ENCODE results near the gene TSEN54.

TSEN54 gene

GRCh38 chr17:75535871-75536270, 19.5 kb downstream of the TSEN54 start:
- DNase-seq (ENCODE audit: low read depth, low spot score): no peak
- Histone ChIP-seq H3K4me3 (no peak overlapping the region), H3K27ac (no peak overlapping the region)

GRCh38 chr17:75536366-75536765, 20.0 kb downstream of the TSEN54 start:
- H3K36me3 ChIP-seq (ENCODE audit: insufficient read depth, low read length): no peaks in the 10 kb centered on the region

More at GRCh38 chr17:75535871-75536270, 19.5 kb downstream of the TSEN54 start:
- TF ChIP-seq FOXP2 (optimal IDR thresholded peaks at IDR 0.05; ENCODE audit: control extremely low read depth, extremely low read length, insufficient read depth) (no peak), EZH2 (IDR thresholded peaks at IDR 0.05) (no peak), POLR2AphosphoS5 (IDR thresholded peaks at IDR 0.05; ENCODE audit: borderline replicate concordance, low read depth, low read length) (no peak)
- Histone ChIP-seq H3K36me3 (ENCODE audit: insufficient read depth, low read length) (no peaks in the 10 kb centered on the region), H3K9me3 (ENCODE audit: low read depth, low read length) (no peaks in the 10 kb centered on the region), H3K9ac (ENCODE audit: insufficient read length) (no peak overlapping the region)

GRCh38 chr17:75539967-75540729, 23.8 kb downstream of the TSEN54 start:
- no peak overlapping the region for H3K27ac ChIP-seq
- H3K4me3 ChIP-seq: no peak overlapping the region
- TF ChIP-seq EZH2 (IDR thresholded peaks at IDR 0.05) (no peak), POLR2AphosphoS5 (IDR thresholded peaks at IDR 0.05; ENCODE audit: borderline replicate concordance, low read depth, low read length) (no peak), FOXP2 (optimal IDR thresholded peaks at IDR 0.05; ENCODE audit: control extremely low read depth, extremely low read length, insufficient read depth) (no peak)
- no peak for DNase-seq (ENCODE audit: low read depth, low spot score)
- H3K36me3 ChIP-seq (ENCODE audit: insufficient read depth, low read length): no peaks in the 10 kb centered on the region
- H3K9me3 ChIP-seq (ENCODE audit: low read depth, low read length): no peaks in the 10 kb centered on the region
- no peak overlapping the region for H3K9ac ChIP-seq (ENCODE audit: insufficient read length)

More at GRCh38 chr17:75536366-75536765, 20.0 kb downstream of the TSEN54 start:
- Histone ChIP-seq H3K9me3 (ENCODE audit: low read depth, low read length) (no peaks in the 10 kb centered on the region), H3K27ac (no peak overlapping the region), H3K9ac (ENCODE audit: insufficient read length) (no peak overlapping the region), H3K4me3 (no peak overlapping the region)
- no peak for TF ChIP-seq FOXP2 (optimal IDR thresholded peaks at IDR 0.05; ENCODE audit: control extremely low read depth, extremely low read length, insufficient read depth)
- no peak for TF ChIP-seq EZH2 (IDR thresholded peaks at IDR 0.05)
- TF ChIP-seq POLR2AphosphoS5 (IDR thresholded peaks at IDR 0.05; ENCODE audit: borderline replicate concordance, low read depth, low read length): no peak
- no peak for DNase-seq (ENCODE audit: low read depth, low spot score)

- Histone ChIP-seq H3K4me3 (no peak overlapping the region), H3K9me3 (ENCODE audit: low read depth, low read length) (no peaks in the 10 kb centered on the region), H3K36me3 (ENCODE audit: insufficient read depth, low read length) (no peaks in the 10 kb centered on the region), H3K27ac (no peak overlapping the region), H3K9ac (ENCODE audit: insufficient read length) (no peak overlapping the region)
- no peak for DNase-seq (ENCODE audit: low read depth, low spot score)
- TF ChIP-seq POLR2AphosphoS5 (IDR thresholded peaks at IDR 0.05; ENCODE audit: borderline replicate concordance, low read depth, low read length): no peak
- no peak for TF ChIP-seq EZH2 (IDR thresholded peaks at IDR 0.05)
- no peak for TF ChIP-seq FOXP2 (optimal IDR thresholded peaks at IDR 0.05; ENCODE audit: control extremely low read depth, extremely low read length, insufficient read depth)
Observed at GRCh38 chr17:75540923-75541503, 24.7 kb downstream of the TSEN54 start.

- no peak for TF ChIP-seq EZH2 (IDR thresholded peaks at IDR 0.05)
- TF ChIP-seq FOXP2 (optimal IDR thresholded peaks at IDR 0.05; ENCODE audit: control extremely low read depth, extremely low read length, insufficient read depth): no peak
- TF ChIP-seq POLR2AphosphoS5 (IDR thresholded peaks at IDR 0.05; ENCODE audit: borderline replicate concordance, low read depth, low read length): no peak
- Histone ChIP-seq H3K4me3 (no peak overlapping the region), H3K27ac (no peak overlapping the region), H3K9me3 (ENCODE audit: low read depth, low read length) (no peaks in the 10 kb centered on the region), H3K9ac (ENCODE audit: insufficient read length) (no peak overlapping the region), H3K36me3 (ENCODE audit: insufficient read depth, low read length) (no peaks in the 10 kb centered on the region)
- DNase-seq (ENCODE audit: low read depth, low spot score): no peak
Observed at GRCh38 chr17:75542229-75542628, 25.9 kb downstream of the TSEN54 start.

- DNase-seq (ENCODE audit: low read depth, low spot score): no peak
- no peak overlapping the region for H3K9ac ChIP-seq (ENCODE audit: insufficient read length)
- H3K36me3 ChIP-seq (ENCODE audit: insufficient read depth, low read length): no peaks in the 10 kb centered on the region
- no peaks in the 10 kb centered on the region for H3K9me3 ChIP-seq (ENCODE audit: low read depth, low read length)
- H3K4me3 ChIP-seq: no peak overlapping the region
- TF ChIP-seq EZH2 (IDR thresholded peaks at IDR 0.05): no peak
- TF ChIP-seq FOXP2 (optimal IDR thresholded peaks at IDR 0.05; ENCODE audit: control extremely low read depth, extremely low read length, insufficient read depth): no peak
- TF ChIP-seq POLR2AphosphoS5 (IDR thresholded peaks at IDR 0.05; ENCODE audit: borderline replicate concordance, low read depth, low read length): no peak
- no peak overlapping the region for H3K27ac ChIP-seq
Observed at GRCh38 chr17:75542728-75543336, 26.5 kb downstream of the TSEN54 start.

GRCh38 chr17:75544250-75544649, 27.9 kb downstream of the TSEN54 start:
- no peak for DNase-seq (ENCODE audit: low read depth, low spot score)
- TF ChIP-seq POLR2AphosphoS5 (IDR thresholded peaks at IDR 0.05; ENCODE audit: borderline replicate concordance, low read depth, low read length): no peak
- TF ChIP-seq EZH2 (IDR thresholded peaks at IDR 0.05): no peak
- no peak for TF ChIP-seq FOXP2 (optimal IDR thresholded peaks at IDR 0.05; ENCODE audit: control extremely low read depth, extremely low read length, insufficient read depth)

GRCh38 chr17:75546181-75546580, 29.9 kb downstream of the TSEN54 start:
- Histone ChIP-seq H3K9ac (ENCODE audit: insufficient read length) (no peak overlapping the region), H3K27ac (no peak overlapping the region), H3K36me3 (ENCODE audit: insufficient read depth, low read length) (no peaks in the 10 kb centered on the region), H3K9me3 (ENCODE audit: low read depth, low read length) (no peaks in the 10 kb centered on the region), H3K4me3 (no peak overlapping the region)
- no peak for DNase-seq (ENCODE audit: low read depth, low spot score)
- TF ChIP-seq POLR2AphosphoS5 (IDR thresholded peaks at IDR 0.05; ENCODE audit: borderline replicate concordance, low read depth, low read length) (no peak), EZH2 (IDR thresholded peaks at IDR 0.05) (no peak), FOXP2 (optimal IDR thresholded peaks at IDR 0.05; ENCODE audit: control extremely low read depth, extremely low read length, insufficient read depth) (no peak)

More at GRCh38 chr17:75544250-75544649, 27.9 kb downstream of the TSEN54 start:
- H3K9ac ChIP-seq (ENCODE audit: insufficient read length): no peak overlapping the region
- H3K9me3 ChIP-seq (ENCODE audit: low read depth, low read length): no peaks in the 10 kb centered on the region
- no peak overlapping the region for H3K4me3 ChIP-seq
- H3K27ac ChIP-seq: no peak overlapping the region
- no peaks in the 10 kb centered on the region for H3K36me3 ChIP-seq (ENCODE audit: insufficient read depth, low read length)

Data from SK-N-MC (cell line).